ENCODE measurements around the gene IKZF1.

IKZF1 gene

DNA sequence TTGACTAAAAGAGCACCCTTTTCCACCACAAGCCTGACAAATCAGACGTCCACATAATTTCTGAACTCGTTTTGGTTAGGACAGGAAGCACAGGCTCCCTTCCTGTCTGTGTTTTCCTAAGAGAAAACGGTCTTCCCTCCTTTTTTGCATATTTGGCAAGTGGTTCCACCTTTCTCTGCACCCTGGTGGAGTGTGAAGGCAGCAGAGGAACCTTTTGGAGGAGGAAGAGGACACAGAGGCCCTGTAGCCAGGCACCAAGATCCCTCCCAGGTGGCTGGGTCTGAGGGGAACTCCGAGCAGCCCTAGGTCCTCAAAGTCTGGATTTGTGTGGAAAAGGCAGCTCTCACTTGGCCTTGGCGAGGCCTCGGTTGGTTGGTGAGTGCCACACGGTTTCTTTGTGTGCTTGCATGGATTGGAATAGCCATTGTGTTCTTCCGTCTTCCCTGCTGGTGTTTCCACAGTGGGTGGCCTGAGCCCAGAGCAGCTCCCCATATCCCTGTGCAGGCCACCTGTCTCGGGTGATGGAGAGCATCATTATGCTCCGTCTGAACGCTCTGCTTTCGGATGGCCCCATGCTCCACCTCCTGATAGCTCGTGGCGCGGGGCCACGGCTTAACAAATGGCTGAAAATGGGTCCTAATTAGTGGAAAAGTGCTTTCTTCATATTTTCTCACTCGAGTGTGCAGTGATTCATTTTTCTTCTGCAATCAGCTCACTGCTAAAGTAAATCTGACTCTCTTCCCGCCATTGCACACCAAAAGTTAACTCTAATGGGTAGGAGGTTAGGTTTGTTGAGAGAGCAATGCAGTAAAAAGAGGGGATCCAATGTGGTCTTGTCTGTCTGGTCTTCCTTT lies 4.2 kb downstream of the IKZF1 start:
- no peak for DNase-seq (ENCODE audit: low read depth in 2 of 2)

DNA sequence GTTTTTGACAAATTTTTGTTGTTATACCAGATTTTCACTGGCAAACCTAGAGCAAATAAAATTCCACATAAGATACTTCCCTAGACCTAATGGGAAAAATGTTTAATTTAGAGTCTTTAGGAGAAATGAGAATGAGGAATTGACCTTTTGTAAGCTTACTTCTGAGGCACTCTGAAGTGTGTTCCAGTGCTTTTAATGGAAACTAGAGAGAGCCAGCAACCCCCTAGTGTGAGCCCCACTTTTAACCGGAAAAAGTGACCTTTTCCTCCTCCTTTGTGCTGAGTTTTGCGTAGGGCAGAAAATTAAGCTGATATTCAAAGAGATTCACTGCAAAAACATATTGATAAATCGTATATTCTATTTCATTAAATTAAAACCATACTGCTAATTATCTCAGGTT lies 5.2 kb downstream of the IKZF1 start:
- no peak for DNase-seq (ENCODE audit: low read depth in 2 of 2)

DNA sequence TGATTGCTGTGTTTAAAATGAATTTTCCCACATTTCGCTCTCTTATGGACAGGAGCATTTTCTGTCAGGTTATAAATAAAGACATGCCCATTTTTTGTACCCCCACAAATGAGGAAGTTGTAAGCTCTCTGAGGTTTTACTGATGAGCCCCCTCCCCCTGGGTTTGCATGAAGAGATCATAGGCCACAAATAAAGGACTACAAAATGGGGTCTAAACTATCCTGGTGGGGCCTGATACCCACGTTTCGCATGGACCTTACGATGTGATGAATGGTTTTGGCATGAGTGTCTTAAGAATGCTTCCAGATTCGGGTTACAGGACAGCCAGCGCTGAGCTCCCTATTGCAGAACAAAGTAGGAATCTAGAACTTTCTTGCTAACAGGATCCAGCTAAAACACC lies 5.8 kb downstream of the IKZF1 start:
- no peak for DNase-seq (ENCODE audit: low read depth in 2 of 2)

DNA sequence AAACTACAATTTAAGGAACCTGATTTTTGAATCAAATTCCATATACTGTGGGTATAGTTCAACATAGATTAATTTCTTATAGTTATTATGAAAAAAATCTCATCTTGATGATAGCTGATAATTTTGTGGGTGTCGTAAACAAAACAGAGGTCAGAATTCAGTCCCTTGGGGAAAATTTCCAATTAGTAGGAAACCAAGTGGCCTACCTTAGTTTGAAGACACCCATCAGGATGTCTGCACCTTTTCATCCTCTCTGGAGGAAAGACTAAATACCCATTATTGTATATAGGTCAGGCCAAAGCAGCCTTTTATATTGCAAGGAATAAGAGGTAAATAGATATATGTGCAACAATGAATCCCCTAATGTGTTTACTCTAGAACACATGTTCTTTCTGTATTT lies 6.4 kb downstream of the IKZF1 start:
- no peak for DNase-seq (ENCODE audit: low read depth in 2 of 2)

DNA sequence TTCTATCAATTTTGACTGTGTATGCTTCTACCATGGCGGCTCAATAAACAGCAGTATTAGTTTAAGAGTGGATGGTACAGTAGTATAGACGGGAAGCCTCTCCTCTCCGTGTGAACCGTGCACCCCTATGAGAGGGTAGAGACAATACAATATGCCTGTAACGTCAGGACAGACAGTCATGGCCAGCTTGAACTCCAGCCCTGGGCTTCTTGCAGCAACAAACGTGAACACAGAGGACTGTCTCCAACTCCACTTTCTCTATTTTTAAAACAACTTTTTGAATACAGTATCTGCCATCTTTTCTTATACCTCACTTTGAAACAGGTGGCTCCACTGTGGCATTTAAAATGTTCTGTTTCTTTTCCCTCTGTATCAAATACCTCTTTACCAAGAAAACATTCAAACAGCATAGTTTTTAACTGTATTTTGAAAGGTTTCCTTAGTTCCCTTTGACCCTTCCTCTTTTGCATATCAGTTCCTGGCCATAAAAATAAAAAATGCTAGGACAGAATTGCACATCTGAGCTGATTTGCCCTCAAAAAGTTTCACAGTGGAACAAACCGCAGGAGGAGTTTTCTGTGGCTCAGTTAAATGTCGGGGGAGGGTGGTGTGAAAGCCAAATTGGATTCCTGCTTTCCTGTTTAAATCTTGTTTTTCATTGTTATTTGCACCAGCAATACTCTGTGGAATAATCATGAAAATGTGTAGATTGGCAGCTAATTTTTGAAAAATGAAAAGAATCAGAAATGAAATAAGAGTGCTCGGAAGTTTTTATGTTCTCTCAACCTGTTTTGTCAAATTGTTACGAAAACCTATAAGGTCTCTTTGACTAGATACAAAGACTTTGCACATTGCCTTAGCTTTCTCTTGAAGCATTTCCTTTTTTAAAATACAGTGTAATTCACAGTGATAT lies 8.0 kb downstream of the IKZF1 start:
- DNase-seq (ENCODE audit: low read depth in 2 of 2): no peak

DNA sequence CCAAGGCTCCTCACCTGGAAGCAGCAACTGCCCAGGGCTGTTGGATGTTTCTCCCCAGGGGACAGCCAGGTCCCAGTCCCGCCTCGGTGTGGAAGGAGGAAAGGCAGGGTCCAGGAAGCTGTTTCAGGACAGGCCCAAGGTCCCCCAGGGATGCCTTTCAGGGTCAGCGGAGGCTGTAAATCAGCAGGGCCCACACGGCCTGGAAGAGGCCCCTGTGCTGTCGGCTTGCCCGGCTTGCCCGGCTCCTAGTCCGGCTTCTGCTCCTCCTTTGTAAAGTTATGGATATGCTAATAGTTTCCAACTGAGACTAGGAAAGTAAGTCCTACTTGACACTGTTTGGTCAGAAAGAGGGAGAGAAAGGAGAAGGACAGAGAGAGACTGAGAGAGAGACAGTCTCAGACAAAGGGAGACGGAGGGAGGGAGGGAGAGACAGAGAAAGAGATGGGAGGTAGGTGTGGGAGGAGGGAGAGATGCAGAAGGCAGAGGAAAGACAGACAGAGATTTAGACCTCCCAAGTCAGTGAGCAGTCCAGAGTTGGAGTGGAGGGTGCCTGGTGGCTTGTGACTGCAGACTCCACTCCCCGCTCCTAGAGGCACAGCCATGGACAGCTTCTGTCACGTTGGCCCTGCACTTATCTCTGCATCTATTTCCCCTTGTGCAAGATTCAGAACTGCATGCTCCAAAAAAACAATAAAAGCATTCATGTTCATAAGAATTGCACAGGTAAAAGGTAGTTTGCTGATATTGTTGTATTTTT lies 10.5 kb downstream of the IKZF1 start:
- DNase-seq (ENCODE audit: low read depth in 2 of 2): no peak

DNA sequence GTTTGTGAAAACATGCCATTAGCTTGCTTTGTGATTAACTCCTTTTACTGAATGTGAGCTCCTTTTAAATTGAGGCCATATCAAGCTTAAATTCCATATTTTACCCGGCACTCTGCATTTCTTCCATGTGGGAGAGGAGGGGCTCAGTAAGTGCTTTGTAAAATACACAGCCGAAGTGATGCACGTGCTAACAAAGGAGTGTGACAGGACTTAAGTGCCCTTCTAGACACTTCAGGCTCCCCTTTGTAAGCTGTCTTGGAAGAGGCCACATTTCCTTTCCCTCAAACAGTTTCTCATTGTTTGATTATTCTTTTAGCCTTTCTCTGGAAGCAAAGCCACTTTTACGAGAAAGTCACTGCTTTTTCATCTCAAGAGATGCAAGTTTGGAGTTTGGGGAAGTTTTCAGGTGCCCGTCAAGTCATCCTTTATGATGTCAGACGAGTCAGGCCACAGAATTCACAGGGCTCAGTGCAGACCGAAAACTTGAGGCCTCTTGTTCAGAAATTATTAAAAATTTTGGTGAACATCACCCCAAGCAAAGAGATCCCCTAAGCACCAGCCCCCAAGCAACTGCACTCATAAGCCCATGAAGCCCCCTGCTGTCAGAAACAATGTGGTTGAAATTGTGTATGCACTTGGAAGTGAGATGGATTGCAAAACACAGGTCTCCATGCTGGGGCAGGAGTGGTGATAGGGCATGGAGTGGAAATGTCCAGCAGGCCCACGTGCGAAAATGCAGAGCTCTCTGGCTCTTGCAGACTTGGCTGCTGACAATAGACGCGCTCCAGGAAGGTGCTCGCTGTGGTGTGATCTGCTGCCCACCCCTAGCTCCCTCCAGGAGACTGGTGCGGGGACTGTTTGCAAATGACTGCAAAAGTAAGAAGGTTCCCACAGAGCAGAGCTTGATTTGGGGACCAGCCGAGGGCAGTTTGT lies 11.5 kb downstream of the IKZF1 start:
- no peak for DNase-seq (ENCODE audit: low read depth in 2 of 2)

DNA sequence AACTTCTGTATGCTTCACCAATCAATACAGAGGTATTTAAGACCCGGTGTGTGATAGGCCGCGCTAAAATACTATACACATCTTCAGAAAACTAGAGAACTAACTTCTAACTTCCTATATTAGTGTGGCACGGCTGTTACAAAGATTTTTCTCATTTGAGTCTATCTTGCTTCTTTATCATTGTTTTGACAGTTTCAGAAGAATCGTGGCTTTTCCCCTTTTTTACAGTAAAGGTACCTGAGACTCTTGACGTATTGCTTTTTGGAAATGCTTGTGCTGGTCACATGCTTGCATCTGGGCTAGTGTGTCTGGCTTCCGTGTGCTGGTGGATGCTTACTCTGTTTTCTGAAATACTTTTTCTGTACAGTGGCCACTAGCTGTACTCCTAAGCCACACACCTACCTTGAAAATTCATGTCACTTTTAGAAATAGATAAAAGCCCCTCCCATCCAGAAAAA lies 12.7 kb downstream of the IKZF1 start:
- DNase-seq (ENCODE audit: low read depth in 2 of 2): no peak

DNA sequence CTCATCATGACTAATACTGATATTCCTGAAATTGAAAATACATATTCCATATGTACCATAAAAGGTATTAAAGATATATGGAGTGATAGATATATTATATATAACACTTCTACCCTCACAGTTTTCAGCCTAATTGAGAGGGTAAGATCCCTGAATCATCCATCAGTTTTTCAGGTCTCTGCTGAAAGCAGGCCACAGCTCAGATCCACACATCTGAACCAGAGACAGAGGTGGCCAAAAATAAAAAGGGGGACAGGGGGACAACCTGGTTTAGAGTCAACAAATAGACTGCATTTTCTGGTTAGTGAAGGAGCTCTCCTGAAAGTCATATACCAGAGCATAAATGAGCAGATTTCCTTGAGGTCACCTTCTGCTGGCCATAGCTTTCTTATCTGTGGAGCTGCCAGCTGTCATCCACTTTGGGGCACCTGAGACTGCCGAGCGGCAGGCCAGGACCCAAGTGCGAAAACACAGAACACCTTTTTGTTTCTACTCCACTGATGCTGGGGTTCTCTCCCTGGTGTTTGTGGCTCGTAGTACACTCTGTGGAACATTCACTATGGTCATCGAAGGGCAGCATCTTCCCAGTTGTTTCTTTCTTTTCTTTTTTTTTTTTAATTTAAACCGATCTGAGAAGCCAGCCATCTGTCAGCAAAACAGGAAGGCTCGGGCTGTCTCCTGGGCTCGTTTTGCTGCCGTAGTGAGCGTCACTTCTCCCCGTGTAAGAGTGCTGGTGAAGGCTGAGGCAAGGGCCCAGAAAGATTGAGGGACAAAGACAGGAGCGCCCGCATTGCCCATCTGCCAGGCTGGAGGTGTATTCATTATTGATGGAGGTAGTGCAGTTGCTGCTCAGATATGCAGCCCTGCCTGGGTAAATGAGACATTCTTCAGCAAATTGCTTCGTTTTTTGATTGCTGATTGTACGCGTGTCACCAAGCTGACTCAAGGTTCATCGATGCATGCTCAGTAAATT lies 13.5 kb downstream of the IKZF1 start:
- no peak for DNase-seq (ENCODE audit: low read depth in 2 of 2)

DNA sequence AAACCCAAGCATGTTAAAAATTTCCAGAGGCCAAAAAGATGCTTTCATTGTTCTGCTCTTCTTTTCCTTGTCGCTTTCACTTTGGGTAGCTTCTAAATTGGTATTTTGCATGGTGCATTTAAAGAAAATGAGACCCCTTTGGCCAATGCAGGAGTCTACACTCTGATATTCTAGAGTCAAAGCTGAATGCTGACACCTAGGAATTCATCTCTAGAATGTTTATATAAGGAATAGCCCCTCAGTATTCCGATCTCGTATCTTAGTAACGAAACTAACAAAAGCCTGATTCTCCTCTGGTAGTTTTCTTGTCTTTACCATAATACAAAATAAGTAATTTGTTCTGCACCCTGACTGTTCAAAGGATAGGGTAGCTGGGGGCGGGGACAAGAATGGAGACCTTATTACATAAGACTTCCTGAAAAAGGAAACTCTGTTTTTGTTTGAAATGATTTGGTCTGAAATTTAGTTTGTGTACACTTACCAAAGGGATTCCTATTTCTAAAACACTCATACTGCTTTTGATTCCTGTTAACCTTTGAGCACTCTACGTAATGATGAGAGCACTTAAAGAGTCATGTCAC lies 17.1 kb downstream of the IKZF1 start:
- no peak for DNase-seq (ENCODE audit: low read depth in 2 of 2)

DNA sequence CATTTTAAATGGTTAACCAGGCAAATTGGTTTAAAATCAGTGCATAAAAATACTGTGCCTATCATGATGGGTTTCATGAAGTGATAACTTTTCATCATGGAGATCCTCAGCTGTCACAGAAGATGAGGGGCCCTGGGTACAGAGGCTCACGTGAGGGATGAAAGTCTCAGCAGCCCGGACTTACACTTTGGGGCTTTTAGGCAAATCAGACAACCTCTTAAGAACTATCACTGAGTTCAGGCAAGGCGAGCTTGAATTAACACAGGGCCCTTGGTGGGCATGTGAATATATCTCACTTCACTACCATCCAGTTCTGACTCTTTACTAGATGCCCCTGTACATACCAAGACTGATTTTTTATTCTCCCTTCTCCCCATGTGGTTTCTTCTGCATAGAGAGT lies 19.6 kb downstream of the IKZF1 start:
- no peak for DNase-seq (ENCODE audit: low read depth in 2 of 2)

DNA sequence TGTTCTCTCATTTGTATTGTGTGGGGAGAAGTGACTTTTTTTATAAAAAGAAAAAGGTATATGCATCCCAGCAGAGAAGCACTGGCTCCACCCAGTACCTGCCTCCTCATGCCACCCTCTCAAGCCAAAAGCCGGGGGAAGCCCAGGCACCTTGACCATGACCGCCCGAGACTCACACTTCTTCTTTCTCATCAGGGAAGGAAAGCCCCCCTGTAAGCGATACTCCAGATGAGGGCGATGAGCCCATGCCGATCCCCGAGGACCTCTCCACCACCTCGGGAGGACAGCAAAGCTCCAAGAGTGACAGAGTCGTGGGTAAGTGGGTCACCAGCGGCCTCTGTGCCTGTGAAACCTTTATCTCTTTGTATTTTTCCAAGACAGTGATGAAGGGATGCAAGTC lies 22.9 kb downstream of the IKZF1 start:
- no peak for DNase-seq (ENCODE audit: low read depth in 2 of 2)

DNA sequence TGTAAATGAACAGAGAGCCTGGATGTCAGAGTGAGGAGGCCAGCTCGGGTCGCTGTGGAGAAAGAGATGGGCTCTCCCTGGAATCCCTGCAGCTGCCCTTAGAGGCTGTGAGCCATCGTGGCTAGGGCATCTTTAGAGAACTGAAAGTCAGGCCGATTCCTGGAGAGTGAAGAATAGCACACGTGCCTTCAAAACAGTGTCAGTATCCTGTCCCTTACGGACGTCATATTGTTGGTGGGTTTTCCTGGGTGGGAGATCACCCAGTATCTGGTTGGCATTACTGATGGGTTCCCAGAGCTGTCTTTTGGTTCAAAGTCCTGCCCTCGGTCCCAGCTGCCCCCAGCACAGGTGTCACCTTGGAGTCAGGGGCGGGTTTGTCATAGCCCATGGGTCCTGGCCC lies 25.3 kb downstream of the IKZF1 start:
- DNase-seq (ENCODE audit: low read depth in 2 of 2): no peak

DNA sequence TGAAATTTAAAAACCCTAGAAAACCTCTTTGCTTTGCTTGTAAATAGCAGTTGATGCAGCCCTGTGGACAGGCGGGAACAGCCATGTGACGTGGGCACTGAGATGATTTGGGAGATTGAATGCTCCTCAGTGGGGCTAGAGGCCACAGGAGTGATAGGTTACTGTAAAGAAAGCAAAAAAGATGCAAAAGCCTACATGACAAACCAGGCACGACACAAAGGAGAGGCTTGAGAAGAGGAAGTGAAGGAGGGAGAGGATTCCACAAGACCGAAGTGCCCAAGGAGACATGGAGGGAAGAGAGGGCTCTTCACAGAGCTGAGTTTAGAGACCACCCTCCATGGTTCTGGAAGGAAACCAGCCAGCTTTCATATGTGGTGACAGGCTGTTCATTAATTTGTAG lies 25.7 kb downstream of the IKZF1 start:
- DNase-seq (ENCODE audit: low read depth in 2 of 2): no peak

DNA sequence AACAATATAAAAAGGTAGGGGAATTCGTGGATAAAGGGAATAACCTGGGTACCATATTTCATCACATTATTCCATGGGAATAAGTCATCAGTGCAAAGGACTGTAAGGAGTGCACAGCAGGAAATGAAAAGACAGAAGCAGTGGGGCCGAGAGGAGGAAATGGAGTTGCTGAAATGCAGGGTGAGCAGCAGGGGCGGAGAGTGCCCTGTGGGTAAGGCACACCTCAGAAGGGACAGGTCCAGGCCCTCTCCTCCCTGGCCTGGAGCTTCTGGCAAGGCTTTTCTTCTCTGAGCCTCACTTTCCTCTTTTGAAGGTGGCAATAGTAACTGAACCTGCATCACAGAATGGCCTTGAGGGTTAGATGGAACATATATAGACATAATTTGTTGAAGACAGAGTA lies 26.2 kb downstream of the IKZF1 start:
- no peak for DNase-seq (ENCODE audit: low read depth in 2 of 2)

DNA sequence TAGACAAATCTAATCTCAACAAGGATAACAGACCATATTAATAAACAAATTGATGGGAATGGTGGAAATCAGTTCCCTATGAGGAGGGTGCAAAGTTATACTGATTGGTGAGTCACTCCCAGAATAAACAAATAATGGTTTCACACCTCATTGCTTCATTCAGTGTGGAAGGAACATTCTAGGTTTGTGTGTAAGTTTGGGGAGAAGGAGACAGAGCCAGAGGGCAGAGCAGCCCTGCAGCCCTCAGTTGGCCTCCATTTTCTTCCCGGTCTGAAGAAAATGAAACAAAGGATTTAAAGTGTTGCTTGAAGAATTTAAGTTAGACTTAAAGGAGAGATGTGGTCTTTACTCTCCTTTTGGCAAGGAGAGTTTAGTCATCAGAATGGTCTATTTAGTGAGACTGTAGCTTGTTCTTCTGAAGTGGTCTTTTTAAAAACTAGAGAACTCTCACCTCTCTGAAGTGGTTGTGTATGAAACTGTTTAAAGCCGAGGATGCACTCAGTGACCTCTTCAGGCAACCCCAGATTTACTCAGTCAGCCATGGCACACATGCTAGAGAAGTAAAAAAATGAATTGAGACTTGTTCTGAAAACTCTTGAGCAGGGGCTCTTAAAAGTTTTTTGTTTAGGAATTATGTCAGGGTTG lies 27.2 kb downstream of the IKZF1 start:
- no peak for DNase-seq (ENCODE audit: low read depth in 2 of 2)

DNA sequence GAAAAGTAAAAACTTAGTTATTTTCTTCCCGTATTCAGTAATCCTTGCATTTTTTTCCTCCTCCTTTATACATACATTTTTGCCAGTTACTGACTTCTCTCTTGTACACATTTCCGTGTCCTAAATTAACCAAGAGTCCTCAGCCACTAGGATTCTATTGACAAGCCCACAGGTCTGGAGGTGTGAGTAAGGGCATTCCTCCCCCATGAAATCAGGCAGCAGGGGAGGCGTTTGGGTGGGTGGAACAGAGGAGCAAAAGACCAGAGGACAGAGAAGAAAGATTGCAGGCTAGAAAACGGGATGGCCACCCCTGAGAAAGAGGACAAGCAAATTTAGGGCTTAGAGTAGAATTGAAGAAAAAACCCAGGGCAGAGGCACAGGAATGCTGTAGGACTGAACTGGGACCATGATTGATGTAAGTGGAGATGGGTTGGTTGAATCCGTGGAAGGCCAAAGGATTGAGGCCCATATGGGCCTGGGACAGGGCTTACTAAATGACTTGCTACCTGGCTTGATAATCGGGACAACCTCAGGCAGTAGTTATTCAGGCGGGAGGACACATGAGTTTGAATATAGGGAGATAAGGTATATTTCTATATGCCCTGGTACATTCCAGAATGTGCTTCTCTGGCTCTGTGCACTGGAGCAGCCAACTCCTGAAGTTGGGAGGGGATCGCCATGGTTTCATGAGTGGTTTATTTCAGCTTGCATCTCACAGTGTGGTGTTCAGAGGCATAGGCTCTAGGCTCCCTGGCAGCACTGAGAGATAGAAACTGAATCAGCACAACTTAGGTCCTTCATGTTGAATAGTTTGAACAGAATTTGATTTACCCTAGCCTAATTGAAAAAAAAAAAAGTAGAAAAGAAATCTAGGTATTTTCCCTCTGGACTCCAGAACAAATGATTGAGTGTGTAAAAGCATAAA lies 28.0 kb downstream of the IKZF1 start:
- DNase-seq (ENCODE audit: low read depth in 2 of 2): no peak

DNA sequence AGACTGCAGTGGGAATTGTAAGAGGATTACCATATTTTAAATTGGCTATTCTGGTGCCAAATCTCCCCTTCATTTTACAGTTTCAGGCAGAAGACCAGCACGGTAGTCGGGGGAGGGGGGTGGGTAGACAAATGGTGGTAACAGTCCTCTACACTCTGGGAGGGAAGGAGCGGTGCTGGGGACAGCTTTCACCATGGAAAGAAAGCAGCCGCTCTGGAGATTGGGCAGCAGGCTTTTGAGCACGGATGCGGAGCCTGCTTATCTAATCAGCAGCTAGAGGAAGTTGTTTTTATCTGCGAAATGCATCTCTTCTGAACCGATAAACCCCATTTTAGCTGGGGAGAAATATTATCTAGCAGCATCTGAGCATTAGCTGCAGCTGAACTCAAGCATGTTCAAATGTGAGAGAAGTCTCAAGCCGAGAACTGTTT lies 28.7 kb downstream of the IKZF1 start:
- no peak for DNase-seq (ENCODE audit: low read depth in 2 of 2)
